WERI-Rb-1 (cell line): ENCODE measurements around the gene COG6.

Source experiments
- DNase-seq: peaks from one replicate; pipeline ENCODE4 v3.0.0-alpha.2; 2020
- H3K27ac ChIP-seq: fragments of 250-450 bp; sonication (Bioruptor Pico); 2 replicates; pipeline ENCODE4 v1.5.1; 2020; ENCODE audit warnings: mild to moderate bottlenecking, moderate library complexity
- H3K27me3 ChIP-seq: fragments of 250-450 bp; sonication (Bioruptor Pico); 2 replicates; pipeline ENCODE4 v1.5.1; 2021; ENCODE audit warnings: mild to moderate bottlenecking, low read depth, moderate library complexity; ENCODE audit not compliant: insufficient read depth, severe bottlenecking
- H3K36me3 ChIP-seq: fragments of 250-450 bp; sonication (Bioruptor Pico); 2 replicates; pipeline ENCODE4 v1.5.1; 2020; ENCODE audit warnings: mild to moderate bottlenecking, moderate library complexity
- H3K4me3 ChIP-seq: 2 replicates; pipeline ENCODE4 v1.5.1; 2011; ENCODE audit warnings: low read depth, mild to moderate bottlenecking, control low read depth, low read length
- H3K9me3 ChIP-seq: fragments of 250-450 bp; sonication (Bioruptor Pico); 2 replicates; pipeline ENCODE4 v1.5.1; 2021; ENCODE audit warnings: mild to moderate bottlenecking, moderate library complexity; ENCODE audit not compliant: severe bottlenecking
- CTCF ChIP-seq: IDR thresholded peaks from 2 replicates; pipeline ENCODE4 v1.5.1; 2011; ENCODE audit warnings: low read depth, mild to moderate bottlenecking, control low read depth, inconsistent platforms, low read length

COG6 gene

GRCh38 chr13:39641645-39642044 is 13.8 kb upstream of the COG6 start:
- H3K36me3 ChIP-seq, result no peaks in the 10 kb centered on the region
- no peak for DNase-seq
- no peak overlapping the region for H3K27ac ChIP-seq
- no peak for TF ChIP-seq CTCF
- H3K9me3 ChIP-seq, result no peaks in the 10 kb centered on the region
- H3K4me3 ChIP-seq, result no peak overlapping the region
- H3K27me3 ChIP-seq, result no peaks in the 10 kb centered on the region

- H3K27me3 ChIP-seq, result no peaks in the 10 kb centered on the region
- H3K4me3 ChIP-seq, result no peak overlapping the region
- no peak overlapping the region for H3K27ac ChIP-seq
- H3K9me3 ChIP-seq, result no peaks in the 10 kb centered on the region
- no peaks in the 10 kb centered on the region for H3K36me3 ChIP-seq
- no peak for TF ChIP-seq CTCF
- DNase-seq, result no peak
Measured at GRCh38 chr13:39646122-39646521, 9.3 kb upstream of the COG6 start.

- no peak for TF ChIP-seq CTCF
Measured at GRCh38 chr13:39655041-39655568, 357 bp upstream of the COG6 start.

GRCh38 chr13:39656325-39656677 is 839 bp downstream of the COG6 start:
- H3K27ac ChIP-seq, result no peak overlapping the region
- no peaks in the 10 kb centered on the region for H3K9me3 ChIP-seq
- TF ChIP-seq CTCF, result no peak
- no peaks in the 10 kb centered on the region for H3K27me3 ChIP-seq
- no peak for DNase-seq
- peak overlapping the region; percentile 74 for H3K4me3 ChIP-seq
- H3K36me3 ChIP-seq, result no peaks in the 10 kb centered on the region

More at GRCh38 chr13:39655041-39655568, 357 bp upstream of the COG6 start:
- no peak overlapping the region for H3K27ac ChIP-seq
- H3K9me3 ChIP-seq, result no peaks in the 10 kb centered on the region
- no peak for DNase-seq
- H3K4me3 ChIP-seq, result peak overlapping the region; percentile 74
- no peaks in the 10 kb centered on the region for H3K27me3 ChIP-seq
- H3K36me3 ChIP-seq, result no peaks in the 10 kb centered on the region

GRCh38 chr13:39663508-39663907 is 8.0 kb downstream of the COG6 start:
- no peaks in the 10 kb centered on the region for H3K9me3 ChIP-seq
- TF ChIP-seq CTCF, result no peak
- H3K36me3 ChIP-seq, result peaks cover 2% of the 10 kb centered on the region; the same call in 1 of the 2 replicates

GRCh38 chr13:39663958-39664357 is 8.5 kb downstream of the COG6 start:
- H3K27me3 ChIP-seq, result no peaks in the 10 kb centered on the region
- peaks cover 2% of the 10 kb centered on the region; the same call in 1 of the 2 replicates for H3K36me3 ChIP-seq
- no peaks in the 10 kb centered on the region for H3K9me3 ChIP-seq
- TF ChIP-seq CTCF, result no peak
- DNase-seq, result no peak
- no peak overlapping the region for H3K4me3 ChIP-seq
- no peak overlapping the region for H3K27ac ChIP-seq

More at GRCh38 chr13:39663508-39663907, 8.0 kb downstream of the COG6 start:
- no peaks in the 10 kb centered on the region for H3K27me3 ChIP-seq
- no peak overlapping the region for H3K27ac ChIP-seq
- no peak overlapping the region for H3K4me3 ChIP-seq
- no peak for DNase-seq
